GM23338 (cell line): Measurements from ENCODE around the gene RTF1. TPM values are rescaled to one million over a fixed set of nuclear protein-coding genes. Genes with fewer than 3 reads are reported as not detected.

Experiments
- ATAC-seq: fragments of 200-7000 bp; cut with Tn5 transposase; 3 replicates; pipeline ENCODE4 v1.9.1; 2020
- DNase-seq: peaks from one replicate; pipeline ENCODE4 v3.0.0-alpha.2; 2015; ENCODE audit warnings: low spot score
- H2AFZ ChIP-seq: fragments of 200-600 bp; sonication (generic); 2 replicates; pipeline ENCODE4 v1.8.0; 2016; ENCODE audit warnings: antibody characterized with exemption, mild to moderate bottlenecking, moderate library complexity
- H3F3A ChIP-seq: fragments of 200-600 bp; sonication (generic); replicated peaks from 2 replicates; pipeline ENCODE4 v1.8.0; 2017; ENCODE audit warnings: antibody characterized with exemption, mixed run types, low read depth
- H3K27ac ChIP-seq: fragments of 200-600 bp; sonication (generic); 2 replicates; pipeline ENCODE4 v1.6.1; 2016; ENCODE audit warnings: low read depth
- H3K27me3 ChIP-seq: fragments of 200-600 bp; sonication (generic); 2 replicates; pipeline ENCODE4 v1.8.0; 2016; ENCODE audit warnings: mild to moderate bottlenecking, mixed run types, moderate library complexity; ENCODE audit not compliant: insufficient read depth
- H3K36me3 ChIP-seq: fragments of 200-600 bp; sonication (generic); 2 replicates; pipeline ENCODE4 v1.8.0; 2016; ENCODE audit warnings: mild to moderate bottlenecking; ENCODE audit not compliant: insufficient read depth
- H3K4me1 ChIP-seq: fragments of 200-600 bp; sonication (generic); 2 replicates; pipeline ENCODE4 v1.8.0; 2016; ENCODE audit warnings: mild to moderate bottlenecking, moderate library complexity; ENCODE audit not compliant: insufficient read depth
- H3K4me2 ChIP-seq: fragments of 200-600 bp; sonication (generic); 2 replicates; pipeline ENCODE4 v1.7.1; 2017; ENCODE audit warnings: mixed run types
- H3K4me3 ChIP-seq: fragments of 200-600 bp; sonication (generic); 2 replicates; pipeline ENCODE4 v1.6.1; 2016; ENCODE audit warnings: mixed run types
- H3K79me2 ChIP-seq: fragments of 200-600 bp; sonication (generic); replicated peaks from 2 replicates; pipeline ENCODE4 v1.8.0; 2017; ENCODE audit warnings: mild to moderate bottlenecking; ENCODE audit not compliant: insufficient read depth
- H3K9me2 ChIP-seq: fragments of 200-600 bp; sonication (generic); 2 replicates; pipeline ENCODE4 v1.8.0; 2017; ENCODE audit not compliant: insufficient read depth
- H4K20me1 ChIP-seq: fragments of 200-600 bp; sonication (generic); replicated peaks from 2 replicates; pipeline ENCODE4 v1.8.0; 2017; ENCODE audit warnings: mild to moderate bottlenecking; ENCODE audit not compliant: insufficient read depth
- H3K27ac Mint-ChIP-seq: 2 replicates; pipeline ENCODE4 v1.8.0; 2020; ENCODE audit warnings: inconsistent platforms, mild to moderate bottlenecking, moderate library complexity, mixed read lengths
- H3K27me3 Mint-ChIP-seq: 3 replicates; pipeline ENCODE4 v1.8.0; 2022; ENCODE audit warnings: low read depth, mild to moderate bottlenecking, moderate library complexity, mixed read lengths, inconsistent platforms; ENCODE audit not compliant: insufficient read depth, poor library complexity
- H3K36me3 Mint-ChIP-seq: 3 replicates; pipeline ENCODE4 v1.8.0; 2021; ENCODE audit warnings: low read depth, mild to moderate bottlenecking, inconsistent platforms, moderate library complexity, mixed read lengths
- H3K4me1 Mint-ChIP-seq: 3 replicates; pipeline ENCODE4 v1.8.0; 2020; ENCODE audit warnings: mild to moderate bottlenecking, inconsistent platforms, mixed read lengths
- H3K4me3 Mint-ChIP-seq: 3 replicates; pipeline ENCODE4 v1.8.0; 2021; ENCODE audit warnings: moderate library complexity, mild to moderate bottlenecking, inconsistent platforms, mixed read lengths
- H3K9me3 Mint-ChIP-seq: 3 replicates; pipeline ENCODE4 v1.8.0; 2020; ENCODE audit warnings: moderate library complexity, mild to moderate bottlenecking, inconsistent platforms, mixed read lengths
- CREB1 ChIP-seq: fragments of 250-450 bp; sonication (Bioruptor Pico); IDR thresholded peaks from 2 replicates; pipeline ENCODE4 v1.5.0; 2020; ENCODE audit warnings: low read depth, mild to moderate bottlenecking, moderate library complexity
- CTCF ChIP-seq, 2 experiments: fragments of 200-600 bp in 1 of 2; sonication (generic) in 1 of 2; conservative IDR thresholded peaks; 2 replicates each; pipeline versions ENCODE4 v1.5.1 to v1.6.1; 2016 to 2017; ENCODE audit warnings: antibody characterized with exemption in 2 of 2, low read depth in 2 of 2, mild to moderate bottlenecking in 2 of 2, moderate library complexity in 1 of 2
- ETS1 ChIP-seq: IDR thresholded peaks from 2 replicates; pipeline ENCODE4 v1.6.1; 2016; ENCODE audit warnings: antibody characterized with exemption
- EZH2 ChIP-seq: fragments of 200-600 bp; sonication (generic); IDR thresholded peaks from one replicate; pipeline ENCODE4 v1.8.0; 2017; ENCODE audit warnings: antibody characterized with exemption, mild to moderate bottlenecking, low read depth; ENCODE audit not compliant: unreplicated experiment
- EZH2phosphoT487 ChIP-seq: fragments of 200-600 bp; sonication (generic); IDR thresholded peaks from one replicate; pipeline ENCODE4 v1.8.1; 2018; ENCODE audit warnings: antibody characterized with exemption; ENCODE audit not compliant: unreplicated experiment
- JUNB ChIP-seq: IDR thresholded peaks from one replicate; pipeline ENCODE4 v1.6.1; 2016; ENCODE audit warnings: antibody characterized with exemption; ENCODE audit not compliant: unreplicated experiment
- NANOG ChIP-seq: IDR thresholded peaks from 2 replicates; pipeline ENCODE4 v1.6.1; 2016; ENCODE audit warnings: antibody characterized with exemption, borderline replicate concordance
- POLR2AphosphoS5 ChIP-seq: IDR thresholded peaks from 2 replicates; pipeline ENCODE4 v1.6.1; 2016; ENCODE audit warnings: antibody characterized with exemption, low read depth
- REST ChIP-seq: IDR thresholded peaks from one replicate; pipeline ENCODE4 v1.6.1; 2018; ENCODE audit warnings: antibody characterized with exemption; ENCODE audit not compliant: unreplicated experiment
- ZNF114 ChIP-seq: fragments of 250-450 bp; sonication (Bioruptor Pico); IDR thresholded peaks from 2 replicates; pipeline ENCODE4 v1.5.0; 2020; ENCODE audit warnings: mild to moderate bottlenecking, moderate library complexity
- ZNF331 ChIP-seq: fragments of 250-450 bp; sonication (Bioruptor Pico); IDR thresholded peaks from 2 replicates; pipeline ENCODE4 v1.5.0; 2020; ENCODE audit warnings: low read depth, mild to moderate bottlenecking, moderate library complexity
- polyA plus RNA-seq: library from polyadenylated mRNA; unstranded; fragments of >200 nt; fragmentation: Nextera tagmentation; extraction: Ambion mirVana; gene quantifications from 2 replicates; pipeline ENCODE4 v1.2.1, GENCODE V29; 2016
- total RNA-seq: library from RNA; depleted of rRNA; stranded (reverse); fragments of >200 nt; shearing (Covaris generic); gene quantifications from 2 replicates; pipeline ENCODE4 v1.2.3, GENCODE V29; 2014

Gene RTF1
- total and polyA plus RNA-seq, 2 experiments from 2014 or later: 38.1 to 298 TPM

- no peak for TF ChIP-seq REST
- no peak for TF ChIP-seq POLR2AphosphoS5
- TF ChIP-seq CREB1 (CRISPR knock-in tag): no peak
- TF ChIP-seq ZNF114 (CRISPR knock-in tag): no peak
- TF ChIP-seq EZH2phosphoT487: no peak
- TF ChIP-seq CTCF (conservative IDR thresholded peaks at IDR 0.05; ENCODE audit: low read depth in 2 of 2): no peak
- TF ChIP-seq ETS1: no peak
- TF ChIP-seq NANOG: no peak
- TF ChIP-seq EZH2: no peak
Measured at GRCh38 chr15:41417418-41418195, 712 bp downstream of the RTF1 start (continued).

GRCh38 chr15:41423979-41424659 is 7.2 kb downstream of the RTF1 start:
- no peak overlapping the region for H3K4me3 ChIP-seq
- H3K36me3 ChIP-seq: no peaks in the 10 kb centered on the region
- peaks cover 94% of the 10 kb centered on the region for H3K79me2 ChIP-seq
- no peak for DNase-seq
- H3K27ac ChIP-seq: no peak overlapping the region
- H2AFZ ChIP-seq: no peak overlapping the region
- no peak overlapping the region for H3K4me2 ChIP-seq
- Mint-ChIP-seq H3K27me3 (peaks cover 3% of the 10 kb centered on the region), H3K4me3 (no peak overlapping the region), H3K4me1 (peaks cover 4% of the 10 kb centered on the region; the same call in 2 of the 3 replicates), H3K9me3 (no peaks in the 10 kb centered on the region; the same call in 2 of the 3 replicates), H3K27ac (no peak overlapping the region), H3K36me3 (peaks cover 12% of the 10 kb centered on the region)
- no peaks in the 10 kb centered on the region for H3K4me1 ChIP-seq
- ATAC-seq: no peak
- H3F3A ChIP-seq: no peaks in the 10 kb centered on the region; the same call in 1 of the 2 replicates
- peaks cover 43% of the 10 kb centered on the region for H4K20me1 ChIP-seq
- no peaks in the 10 kb centered on the region for H3K27me3 ChIP-seq
- H3K9me2 ChIP-seq: no peaks in the 10 kb centered on the region
- no peak for TF ChIP-seq JUNB
- TF ChIP-seq ETS1: no peak
- TF ChIP-seq EZH2: no peak
- no peak for TF ChIP-seq CTCF (conservative IDR thresholded peaks at IDR 0.05; ENCODE audit: low read depth in 2 of 2)
- TF ChIP-seq NANOG: no peak
- no peak for TF ChIP-seq CREB1 (CRISPR knock-in tag)
- no peak for TF ChIP-seq ZNF331 (CRISPR knock-in tag)
- TF ChIP-seq REST: no peak
